ENCODE results near the gene EPHB2.

EPHB2 gene

GRCh38 chr1:22772014-22772413, 61.4 kb downstream of the EPHB2 start:
- Histone ChIP-seq H3K27me3 (replicated peaks; ENCODE audit: insufficient read depth, low read length) (peaks cover 97% of the 10 kb centered on the region), H3K4me1 (ENCODE audit: low read length) (no peaks in the 10 kb centered on the region), H4K20me1 (ENCODE audit: insufficient read depth, low read length) (no peaks in the 10 kb centered on the region), H3K27ac (ENCODE audit: low read length) (no peak overlapping the region), H3K36me3 (replicated peaks; ENCODE audit: insufficient read depth, low read length) (no peaks in the 10 kb centered on the region), H2AFZ (ENCODE audit: low read length) (no peak overlapping the region), H3K4me2 (ENCODE audit: low read depth, low read length) (no peak overlapping the region), H3K9me2 (replicated peaks; ENCODE audit: insufficient read depth, low read length) (no peaks in the 10 kb centered on the region), H3K4me3 (ENCODE audit: low read length) (no peak overlapping the region), H3K9ac (ENCODE audit: low read length) (no peak overlapping the region), H3F3A (ENCODE audit: insufficient read depth, low read length) (no peaks in the 10 kb centered on the region), H3K79me2 (ENCODE audit: low read length) (no peaks in the 10 kb centered on the region), H3K9me3 (replicated peaks; ENCODE audit: insufficient read depth, low read length) (no peaks in the 10 kb centered on the region)
- TF ChIP-seq EZH2 (optimal IDR thresholded peaks at IDR 0.05; ENCODE audit: low read depth, low read length) (no peak), CTCF (IDR thresholded peaks at IDR 0.05; ENCODE audit: low read length) (no peak), EZH2phosphoT487 (IDR thresholded peaks at IDR 0.05; ENCODE audit: low read length) (no peak)
- no peak for DNase-seq

DNA sequence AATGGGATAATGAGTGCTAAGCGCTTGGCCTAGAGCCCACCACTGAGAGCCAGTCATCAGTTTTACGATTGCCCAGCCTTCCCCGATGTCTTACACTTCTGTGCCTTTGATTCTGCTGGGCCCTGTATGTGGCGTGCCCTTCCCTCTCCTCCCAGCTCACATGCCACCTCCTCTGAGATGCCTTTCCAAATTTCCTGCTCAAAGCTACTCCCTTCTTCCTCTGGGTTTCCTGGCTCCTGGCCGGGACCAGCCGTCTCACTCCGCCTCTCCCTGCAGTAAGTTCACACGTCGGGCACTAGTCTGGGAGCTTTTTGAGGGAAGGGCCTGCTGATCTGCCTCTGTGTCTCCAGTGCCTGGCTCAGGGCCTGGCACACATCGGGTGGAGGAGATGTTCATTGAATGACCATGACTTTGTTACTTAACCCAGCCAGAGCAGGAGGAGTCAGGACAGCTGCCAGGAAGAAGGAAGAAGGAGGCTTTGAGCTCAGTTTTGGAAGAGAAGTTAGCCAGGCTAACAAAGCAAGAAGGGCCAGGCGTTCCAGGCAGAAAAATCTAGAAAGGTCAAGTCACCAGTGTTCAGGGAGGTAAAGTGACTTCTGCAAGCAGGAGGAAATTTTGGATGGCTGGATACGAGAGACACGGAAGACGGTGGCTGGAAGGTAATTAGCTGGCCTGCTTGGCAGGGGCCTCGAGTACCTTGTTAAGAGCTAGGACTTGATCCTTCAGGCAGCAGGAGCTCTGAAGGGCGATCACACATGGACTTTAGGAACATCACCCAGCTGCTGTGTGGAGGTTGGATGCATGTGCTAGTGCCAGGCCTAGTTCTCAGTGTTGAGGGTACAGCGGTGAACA, 63.6 kb downstream of the EPHB2 start:
- Histone ChIP-seq H3K36me3 (replicated peaks; ENCODE audit: insufficient read depth, low read length) (no peaks in the 10 kb centered on the region), H2AFZ (ENCODE audit: low read length) (no peak overlapping the region), H3K27me3 (replicated peaks; ENCODE audit: insufficient read depth, low read length) (peaks cover 97% of the 10 kb centered on the region), H3K4me2 (ENCODE audit: low read depth, low read length) (no peak overlapping the region), H3K4me1 (ENCODE audit: low read length) (no peaks in the 10 kb centered on the region), H3K9me3 (replicated peaks; ENCODE audit: insufficient read depth, low read length) (no peaks in the 10 kb centered on the region), H3F3A (ENCODE audit: insufficient read depth, low read length) (no peaks in the 10 kb centered on the region), H3K9ac (ENCODE audit: low read length) (no peak overlapping the region), H3K4me3 (ENCODE audit: low read length) (no peak overlapping the region), H3K79me2 (ENCODE audit: low read length) (no peaks in the 10 kb centered on the region), H4K20me1 (ENCODE audit: insufficient read depth, low read length) (no peaks in the 10 kb centered on the region), H3K27ac (ENCODE audit: low read length) (no peak overlapping the region), H3K9me2 (replicated peaks; ENCODE audit: insufficient read depth, low read length) (no peaks in the 10 kb centered on the region)
- DNase-seq = no peak
- no peak for TF ChIP-seq EZH2phosphoT487 (IDR thresholded peaks at IDR 0.05; ENCODE audit: low read length)
- no peak for TF ChIP-seq EZH2 (optimal IDR thresholded peaks at IDR 0.05; ENCODE audit: low read depth, low read length)
- no peak for TF ChIP-seq CTCF (IDR thresholded peaks at IDR 0.05; ENCODE audit: low read length)

- no peak overlapping the region for H3K4me2 ChIP-seq (ENCODE audit: low read depth, low read length)
- peaks cover 100% of the 10 kb centered on the region for H3K27me3 ChIP-seq (replicated peaks; ENCODE audit: insufficient read depth, low read length)
- TF ChIP-seq EZH2phosphoT487 (IDR thresholded peaks at IDR 0.05; ENCODE audit: low read length) = no peak
- no peak for TF ChIP-seq CTCF (IDR thresholded peaks at IDR 0.05; ENCODE audit: low read length)
- no peak for TF ChIP-seq EZH2 (optimal IDR thresholded peaks at IDR 0.05; ENCODE audit: low read depth, low read length)
- no peak overlapping the region for H3K9ac ChIP-seq (ENCODE audit: low read length)
- H3K4me1 ChIP-seq (ENCODE audit: low read length) = no peaks in the 10 kb centered on the region
- H3K9me3 ChIP-seq (replicated peaks; ENCODE audit: insufficient read depth, low read length) = no peaks in the 10 kb centered on the region
- H3F3A ChIP-seq (ENCODE audit: insufficient read depth, low read length) = no peaks in the 10 kb centered on the region
- no peaks in the 10 kb centered on the region for H3K36me3 ChIP-seq (replicated peaks; ENCODE audit: insufficient read depth, low read length)
- H3K27ac ChIP-seq (ENCODE audit: low read length) = no peak overlapping the region
- H3K9me2 ChIP-seq (replicated peaks; ENCODE audit: insufficient read depth, low read length) = no peaks in the 10 kb centered on the region
- H2AFZ ChIP-seq (ENCODE audit: low read length) = no peak overlapping the region
- no peak overlapping the region for H3K4me3 ChIP-seq (ENCODE audit: low read length)
- no peaks in the 10 kb centered on the region for H3K79me2 ChIP-seq (ENCODE audit: low read length)
- no peaks in the 10 kb centered on the region for H4K20me1 ChIP-seq (ENCODE audit: insufficient read depth, low read length)
- DNase-seq = no peak
Measured at GRCh38 chr1:22774833-22775182, 64.2 kb downstream of the EPHB2 start.

All from MM.1S (cell line).